Measurements from ENCODE around the gene AFAP1L1.

AFAP1L1 gene

GRCh38 chr5:149237662-149238061 is 34.0 kb upstream of the AFAP1L1 start:
- TF ChIP-seq ZNF555 (tag by site-specific recombination; conservative IDR thresholded peaks at IDR 0.05) (no peak), ZNF654 (tag by site-specific recombination; IDR thresholded peaks at IDR 0.05; ENCODE audit: low read depth) (no peak), ZNF23 (tag by site-specific recombination; IDR thresholded peaks at IDR 0.05; ENCODE audit: borderline replicate concordance) (no peak), ZNF548 (tag by site-specific recombination; IDR thresholded peaks at IDR 0.05) (no peak), GFI1B (tag by site-specific recombination; IDR thresholded peaks at IDR 0.05) (no peak), ZNF624 (tag by site-specific recombination; IDR thresholded peaks at IDR 0.05) (no peak)
- Histone ChIP-seq H3K4me1 (ENCODE audit: control insufficient read depth, insufficient read depth, low read length) (no peaks in the 10 kb centered on the region), H3K27ac (ENCODE audit: extremely low read depth, low read depth, low read length) (no peak overlapping the region), H3K9me3 (ENCODE audit: control insufficient read depth, insufficient read depth, low read depth, low read length) (no peaks in the 10 kb centered on the region), H3K4me3 (ENCODE audit: low read depth, low read length) (no peak overlapping the region), H3K36me3 (ENCODE audit: control insufficient read depth in 2 of 2, insufficient read depth in 1 of 2, low read length in 2 of 2) (no peaks in the 10 kb centered on the region)
- POLR2A ChIA-PET, result no interaction called here
- CTCF ChIA-PET, result interaction anchor here (0.7 to 0.9 kb wide), 4 partner anchors 9 to 71 kb away, joined by 3 to 6 read pairs (median 4); no protein-coding TSS in a partner anchor

- Histone ChIP-seq H3K36me3 (ENCODE audit: control insufficient read depth in 2 of 2, insufficient read depth in 1 of 2, low read length in 2 of 2) (no peaks in the 10 kb centered on the region), H3K27ac (ENCODE audit: extremely low read depth, low read depth, low read length) (no peak overlapping the region), H3K4me1 (ENCODE audit: control insufficient read depth, insufficient read depth, low read length) (no peaks in the 10 kb centered on the region), H3K9me3 (ENCODE audit: control insufficient read depth, insufficient read depth, low read depth, low read length) (no peaks in the 10 kb centered on the region), H3K4me3 (ENCODE audit: low read depth, low read length) (no peak overlapping the region)
- ChIA-PET CTCF (interaction anchor here (0.7 kb wide), 1 partner anchor 18 kb away, joined by 3 read pairs; no protein-coding TSS in a partner anchor), POLR2A (no interaction called here)
- TF ChIP-seq CTCF (tag by site-specific recombination; IDR thresholded peaks at IDR 0.05) (peak; percentile 19; the same call in 1 of the 2 replicates), ZFP37 (tag by site-specific recombination; IDR thresholded peaks at IDR 0.05) (no peak)
Observed at GRCh38 chr5:149238540-149238939, 33.1 kb upstream of the AFAP1L1 start.

- ChIA-PET POLR2A (no interaction called here), CTCF (no interaction called here)
- Histone ChIP-seq H3K4me1 (ENCODE audit: control insufficient read depth, insufficient read depth, low read length) (no peaks in the 10 kb centered on the region), H3K27ac (ENCODE audit: extremely low read depth, low read depth, low read length) (no peak overlapping the region), H3K9me3 (ENCODE audit: control insufficient read depth, insufficient read depth, low read depth, low read length) (no peaks in the 10 kb centered on the region), H3K36me3 (ENCODE audit: control insufficient read depth in 2 of 2, insufficient read depth in 1 of 2, low read length in 2 of 2) (no peaks in the 10 kb centered on the region), H3K4me3 (ENCODE audit: low read depth, low read length) (no peak overlapping the region)
- TF ChIP-seq HIC1 (tag by site-specific recombination; IDR thresholded peaks at IDR 0.05), result no peak
- TF ChIP-seq, protein P1, sequence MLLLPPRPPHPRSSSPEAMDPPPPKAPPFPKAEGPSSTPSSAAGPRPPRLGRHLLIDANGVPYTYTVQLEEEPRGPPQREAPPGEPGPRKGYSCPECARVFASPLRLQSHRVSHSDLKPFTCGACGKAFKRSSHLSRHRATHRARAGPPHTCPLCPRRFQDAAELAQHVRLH (tag by site-specific recombination; IDR thresholded peaks at IDR 0.05), result no peak
- TF ChIP-seq WT1 (tag by site-specific recombination; IDR thresholded peaks at IDR 0.05), result no peak
- TF ChIP-seq ZNF248 (tag by site-specific recombination; IDR thresholded peaks at IDR 0.05), result no peak
- TF ChIP-seq ZNF292 (tag by site-specific recombination; IDR thresholded peaks at IDR 0.05; ENCODE audit: borderline replicate concordance, low read depth), result no peak
- no peak for TF ChIP-seq ZNF398 (tag by site-specific recombination; IDR thresholded peaks at IDR 0.05)
- TF ChIP-seq ZNF350 (tag by site-specific recombination; IDR thresholded peaks at IDR 0.05), result no peak
- TF ChIP-seq, protein P2, sequence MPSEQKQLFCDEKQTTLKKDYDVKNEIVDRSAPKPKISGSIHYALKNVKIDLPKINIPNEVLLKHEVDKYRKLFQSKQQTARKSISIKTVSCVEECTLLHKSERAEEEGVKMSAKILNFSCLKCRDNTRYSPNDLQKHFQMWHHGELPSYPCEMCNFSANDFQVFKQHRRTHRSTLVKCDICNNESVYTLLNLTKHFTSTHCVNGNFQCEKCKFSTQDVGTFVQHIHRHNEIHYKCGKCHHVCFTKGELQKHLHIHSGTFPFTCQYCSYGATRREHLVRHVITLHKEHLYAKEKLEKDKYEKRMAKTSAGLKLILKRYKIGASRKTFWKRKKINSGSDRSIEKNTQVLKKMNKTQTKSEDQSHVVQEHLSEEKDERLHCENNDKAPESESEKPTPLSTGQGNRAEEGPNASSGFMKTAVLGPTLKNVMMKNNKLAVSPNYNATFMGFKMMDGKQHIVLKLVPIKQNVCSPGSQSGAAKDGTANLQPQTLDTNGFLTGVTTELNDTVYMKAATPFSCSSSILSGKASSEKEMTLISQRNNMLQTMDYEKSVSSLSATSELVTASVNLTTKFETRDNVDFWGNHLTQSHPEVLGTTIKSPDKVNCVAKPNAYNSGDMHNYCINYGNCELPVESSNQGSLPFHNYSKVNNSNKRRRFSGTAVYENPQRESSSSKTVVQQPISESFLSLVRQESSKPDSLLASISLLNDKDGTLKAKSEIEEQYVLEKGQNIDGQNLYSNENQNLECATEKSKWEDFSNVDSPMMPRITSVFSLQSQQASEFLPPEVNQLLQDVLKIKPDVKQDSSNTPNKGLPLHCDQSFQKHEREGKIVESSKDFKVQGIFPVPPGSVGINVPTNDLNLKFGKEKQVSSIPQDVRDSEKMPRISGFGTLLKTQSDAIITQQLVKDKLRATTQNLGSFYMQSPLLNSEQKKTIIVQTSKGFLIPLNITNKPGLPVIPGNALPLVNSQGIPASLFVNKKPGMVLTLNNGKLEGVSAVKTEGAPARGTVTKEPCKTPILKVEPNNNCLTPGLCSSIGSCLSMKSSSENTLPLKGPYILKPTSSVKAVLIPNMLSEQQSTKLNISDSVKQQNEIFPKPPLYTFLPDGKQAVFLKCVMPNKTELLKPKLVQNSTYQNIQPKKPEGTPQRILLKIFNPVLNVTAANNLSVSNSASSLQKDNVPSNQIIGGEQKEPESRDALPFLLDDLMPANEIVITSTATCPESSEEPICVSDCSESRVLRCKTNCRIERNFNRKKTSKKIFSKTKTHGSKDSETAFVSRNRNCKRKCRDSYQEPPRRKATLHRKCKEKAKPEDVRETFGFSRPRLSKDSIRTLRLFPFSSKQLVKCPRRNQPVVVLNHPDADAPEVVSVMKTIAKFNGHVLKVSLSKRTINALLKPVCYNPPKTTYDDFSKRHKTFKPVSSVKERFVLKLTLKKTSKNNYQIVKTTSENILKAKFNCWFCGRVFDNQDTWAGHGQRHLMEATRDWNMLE (tag by site-specific recombination; conservative IDR thresholded peaks at IDR 0.05; ENCODE audit: low read depth), result no peak
- no peak for TF ChIP-seq ZNF548 (tag by site-specific recombination; IDR thresholded peaks at IDR 0.05)
- no peak for TF ChIP-seq ZNF510 (tag by site-specific recombination; IDR thresholded peaks at IDR 0.05; ENCODE audit: insufficient replicate concordance)
- TF ChIP-seq, protein P3, sequence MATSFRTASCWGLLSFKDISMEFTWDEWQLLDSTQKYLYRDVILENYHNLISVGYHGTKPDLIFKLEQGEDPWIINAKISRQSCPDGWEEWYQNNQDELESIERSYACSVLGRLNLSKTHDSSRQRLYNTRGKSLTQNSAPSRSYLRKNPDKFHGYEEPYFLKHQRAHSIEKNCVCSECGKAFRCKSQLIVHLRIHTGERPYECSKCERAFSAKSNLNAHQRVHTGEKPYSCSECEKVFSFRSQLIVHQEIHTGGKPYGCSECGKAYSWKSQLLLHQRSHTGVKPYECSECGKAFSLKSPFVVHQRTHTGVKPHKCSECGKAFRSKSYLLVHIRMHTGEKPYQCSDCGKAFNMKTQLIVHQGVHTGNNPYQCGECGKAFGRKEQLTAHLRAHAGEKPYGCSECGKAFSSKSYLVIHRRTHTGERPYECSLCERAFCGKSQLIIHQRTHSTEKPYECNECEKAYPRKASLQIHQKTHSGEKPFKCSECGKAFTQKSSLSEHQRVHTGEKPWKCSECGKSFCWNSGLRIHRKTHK (tag by site-specific recombination; IDR thresholded peaks at IDR 0.05), result no peak
Observed at GRCh38 chr5:149239917-149240316, 31.7 kb upstream of the AFAP1L1 start.

Data from HEK293 (cell line).